SK-N-SH treated with all-trans-retinoic acid at 6 μM for 48 hours (cell line): ENCODE data around the gene UBAP1.

Experiments used
- ATAC-seq: fragments of 200-7000 bp; cut with Tn5 transposase; 3 replicates; pipeline ENCODE4 v1.9.1; 2020; ENCODE audit warnings: mild to moderate bottlenecking, moderate library complexity
- BACH2 ChIP-seq: fragments of 250-450 bp; sonication (Bioruptor Pico); IDR thresholded peaks from 2 replicates; pipeline ENCODE4 v1.9.0; 2021; ENCODE audit warnings: mild to moderate bottlenecking, borderline replicate concordance
- CREB5 ChIP-seq: fragments of 250-450 bp; sonication (Bioruptor Pico); IDR thresholded peaks from 2 replicates; pipeline ENCODE4 v1.5.1; 2020; ENCODE audit warnings: low read depth, mild to moderate bottlenecking, moderate library complexity
- CSDC2 ChIP-seq: fragments of 250-450 bp; sonication (Bioruptor Pico); IDR thresholded peaks from 2 replicates; pipeline ENCODE4 v1.5.0; 2020; ENCODE audit warnings: mild to moderate bottlenecking, moderate library complexity
- CSRNP3 ChIP-seq: fragments of 250-450 bp; sonication (Bioruptor Pico); IDR thresholded peaks from 2 replicates; pipeline ENCODE4 v1.5.1; 2021; ENCODE audit warnings: mild to moderate bottlenecking, moderate library complexity
- GLIS3 ChIP-seq: fragments of 250-450 bp; sonication (Bioruptor Pico); IDR thresholded peaks from 2 replicates; pipeline ENCODE4 v1.5.0; 2020; ENCODE audit warnings: mild to moderate bottlenecking, moderate library complexity
- ISL1 ChIP-seq: fragments of 250-450 bp; sonication (Bioruptor Pico); IDR thresholded peaks from 2 replicates; pipeline ENCODE4 v2.1.2; 2022; ENCODE audit warnings: mild to moderate bottlenecking, moderate library complexity
- OSR1 ChIP-seq: fragments of 250-450 bp; sonication (Bioruptor Pico); IDR thresholded peaks from 2 replicates; pipeline ENCODE4 v1.8.0; 2022; ENCODE audit warnings: moderate library complexity, mild to moderate bottlenecking, inconsistent platforms
- POU6F1 ChIP-seq: fragments of 250-450 bp; sonication (Bioruptor Pico); IDR thresholded peaks from 2 replicates; pipeline ENCODE4 v1.8.0; 2021; ENCODE audit warnings: low read depth, mild to moderate bottlenecking, moderate library complexity, borderline replicate concordance
- PPARA ChIP-seq: fragments of 250-450 bp; sonication (Bioruptor Pico); IDR thresholded peaks from 2 replicates; pipeline ENCODE4 v1.5.0; 2020; ENCODE audit warnings: mild to moderate bottlenecking, borderline replicate concordance
- RARB ChIP-seq: fragments of 250-450 bp; sonication (Bioruptor Pico); IDR thresholded peaks from 2 replicates; pipeline ENCODE4 v1.8.0; 2021; ENCODE audit warnings: mild to moderate bottlenecking, moderate library complexity
- TCF4 ChIP-seq: fragments of 250-450 bp; sonication (Bioruptor Pico); IDR thresholded peaks from 2 replicates; pipeline ENCODE4 v1.8.0; 2021; ENCODE audit warnings: mild to moderate bottlenecking, moderate library complexity, borderline replicate concordance
- TOX ChIP-seq: fragments of 250-450 bp; sonication (Bioruptor Pico); IDR thresholded peaks from 2 replicates; pipeline ENCODE4 v1.8.0; 2021; ENCODE audit warnings: mild to moderate bottlenecking, moderate library complexity, borderline replicate concordance
- TSHZ2 ChIP-seq: fragments of 250-450 bp; sonication (Bioruptor Pico); IDR thresholded peaks from 2 replicates; pipeline ENCODE4 v1.5.0; 2020; ENCODE audit warnings: mild to moderate bottlenecking, moderate library complexity
- ZC3H10 ChIP-seq: fragments of 250-450 bp; sonication (Bioruptor Pico); IDR thresholded peaks from 2 replicates; pipeline ENCODE4 v1.5.1; 2021; ENCODE audit warnings: mild to moderate bottlenecking, moderate library complexity
- ZFP3 ChIP-seq: fragments of 250-450 bp; sonication (Bioruptor Pico); IDR thresholded peaks from 2 replicates; pipeline ENCODE4 v1.5.0; 2020; ENCODE audit warnings: mild to moderate bottlenecking, moderate library complexity
- ZNF565 ChIP-seq: fragments of 450-650 bp; formaldehyde crosslinking; conservative IDR thresholded peaks from 2 replicates; pipeline ENCODE4 v1.5.0; 2020; ENCODE audit warnings: low read depth, mild to moderate bottlenecking, moderate library complexity
- ZNF8 ChIP-seq: fragments of 450-650 bp; formaldehyde crosslinking; IDR thresholded peaks from 2 replicates; pipeline ENCODE4 v1.5.0; 2020; ENCODE audit warnings: mild to moderate bottlenecking, moderate library complexity
- TF ChIP-seq, protein P1 (sequence below): fragments of 250-450 bp; sonication (Bioruptor Pico); IDR thresholded peaks from 2 replicates; pipeline ENCODE4 v1.8.0; 2020; ENCODE audit warnings: mild to moderate bottlenecking, moderate library complexity, borderline replicate concordance

Gene UBAP1

DNA sequence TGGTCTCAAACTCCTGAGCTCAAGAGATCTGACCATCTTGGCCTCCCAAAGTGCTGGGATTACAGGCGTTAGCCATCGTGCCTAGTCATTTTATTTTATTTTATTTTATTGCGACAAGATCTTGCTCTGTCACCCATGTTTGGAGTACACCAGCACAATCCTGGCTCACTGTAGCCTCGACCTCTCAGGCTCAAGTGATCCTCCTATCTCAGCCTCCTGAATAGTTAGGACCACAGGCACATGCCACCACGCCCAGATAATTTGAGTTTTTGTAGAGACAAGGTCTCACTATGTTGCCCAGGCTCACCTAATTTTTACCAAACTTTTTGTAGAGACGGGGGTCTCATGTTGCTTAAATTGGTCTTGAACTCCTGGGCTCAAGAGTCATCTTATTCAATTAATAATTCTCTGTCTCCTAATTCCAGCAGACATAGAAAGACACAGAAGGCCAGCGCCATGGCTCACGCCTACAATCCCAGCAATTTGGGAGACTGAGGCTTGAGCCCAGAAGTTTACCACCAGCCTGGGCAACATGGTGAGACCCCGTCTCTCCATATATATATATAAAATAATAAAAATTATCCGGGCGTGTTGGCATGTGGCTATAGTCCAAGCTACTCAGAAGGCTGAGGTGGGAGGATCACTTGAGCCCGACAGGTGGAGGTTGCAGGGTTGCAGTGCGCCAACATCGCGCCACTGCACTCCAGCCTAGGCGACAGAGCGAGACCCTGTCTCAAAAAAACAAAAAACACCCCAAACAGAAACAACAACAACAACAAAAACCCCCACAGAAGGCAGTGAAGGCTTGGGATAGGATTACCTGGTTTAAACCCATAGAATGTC lies 1.0 kb upstream of the UBAP1 start:
- TF ChIP-seq BACH2 (CRISPR knock-in tag) (no peak), CSRNP3 (CRISPR knock-in tag) (no peak)
- no peak for ATAC-seq

GRCh38 chr9:34179213-34180136 lies 632 bp downstream of the UBAP1 start:
- TF ChIP-seq PPARA (CRISPR knock-in tag): no peak
- no peak for TF ChIP-seq TSHZ2
- no peak for TF ChIP-seq CREB5
- TF ChIP-seq RARB (CRISPR knock-in tag): no peak
- no peak for TF ChIP-seq POU6F1 (CRISPR knock-in tag)
- no peak for TF ChIP-seq ZNF565
- no peak for TF ChIP-seq TOX (CRISPR knock-in tag)
- no peak for TF ChIP-seq ZNF8 (CRISPR knock-in tag)
- TF ChIP-seq ZC3H10 (CRISPR knock-in tag): no peak
- no peak for TF ChIP-seq OSR1
- TF ChIP-seq, protein P1, sequence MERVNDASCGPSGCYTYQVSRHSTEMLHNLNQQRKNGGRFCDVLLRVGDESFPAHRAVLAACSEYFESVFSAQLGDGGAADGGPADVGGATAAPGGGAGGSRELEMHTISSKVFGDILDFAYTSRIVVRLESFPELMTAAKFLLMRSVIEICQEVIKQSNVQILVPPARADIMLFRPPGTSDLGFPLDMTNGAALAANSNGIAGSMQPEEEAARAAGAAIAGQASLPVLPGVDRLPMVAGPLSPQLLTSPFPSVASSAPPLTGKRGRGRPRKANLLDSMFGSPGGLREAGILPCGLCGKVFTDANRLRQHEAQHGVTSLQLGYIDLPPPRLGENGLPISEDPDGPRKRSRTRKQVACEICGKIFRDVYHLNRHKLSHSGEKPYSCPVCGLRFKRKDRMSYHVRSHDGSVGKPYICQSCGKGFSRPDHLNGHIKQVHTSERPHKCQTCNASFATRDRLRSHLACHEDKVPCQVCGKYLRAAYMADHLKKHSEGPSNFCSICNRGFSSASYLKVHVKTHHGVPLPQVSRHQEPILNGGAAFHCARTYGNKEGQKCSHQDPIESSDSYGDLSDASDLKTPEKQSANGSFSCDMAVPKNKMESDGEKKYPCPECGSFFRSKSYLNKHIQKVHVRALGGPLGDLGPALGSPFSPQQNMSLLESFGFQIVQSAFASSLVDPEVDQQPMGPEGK (CRISPR knock-in tag): no peak
- TF ChIP-seq CSDC2 (CRISPR knock-in tag): no peak
- TF ChIP-seq GLIS3 (CRISPR knock-in tag): no peak
- ATAC-seq: peak; percentile 65

DNA sequence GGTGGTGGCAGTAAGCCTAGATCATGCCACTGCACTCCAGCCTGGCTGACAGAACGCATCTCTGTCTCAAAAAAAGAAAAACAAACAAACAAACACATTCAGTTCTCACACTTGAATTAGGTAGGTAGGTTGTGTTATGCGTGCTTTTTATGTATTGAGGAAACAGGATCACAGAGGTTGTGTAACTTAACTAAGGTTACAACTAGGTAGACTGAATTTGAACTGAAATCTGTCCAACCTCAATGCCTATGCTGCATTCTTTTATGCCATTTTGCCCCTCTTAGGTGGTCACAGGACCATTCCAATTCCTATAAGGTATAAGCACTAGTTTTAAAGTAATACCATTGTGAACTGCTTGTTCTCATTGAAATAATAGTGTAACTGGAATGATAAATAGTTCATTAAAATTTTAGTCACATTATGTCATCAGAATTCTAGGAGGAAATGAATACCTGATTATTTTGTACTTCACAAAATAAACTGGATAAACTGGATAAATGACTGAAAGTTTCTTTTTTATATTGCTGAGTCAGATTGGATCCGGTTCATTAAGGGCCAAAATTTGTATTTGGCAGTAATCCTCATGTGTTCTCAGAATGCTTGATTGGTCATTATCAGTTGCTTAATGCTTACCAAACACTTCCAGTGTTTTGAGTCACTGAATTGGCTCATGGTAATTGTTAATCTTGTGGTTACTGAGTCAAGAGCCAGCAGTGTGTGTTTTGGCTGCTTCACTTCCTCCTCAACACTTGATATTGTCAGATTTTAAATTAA lies 7.1 kb downstream of the UBAP1 start:
- TF ChIP-seq CSDC2 (CRISPR knock-in tag) (no peak), GLIS3 (CRISPR knock-in tag) (no peak), ZFP3 (CRISPR knock-in tag) (no peak), ISL1 (CRISPR knock-in tag) (peak; percentile 59), TCF4 (no peak), ZNF8 (CRISPR knock-in tag) (no peak)
- peak; percentile 65 for ATAC-seq
